Activated naive CD8-positive, alpha-beta T cell treated with anti-CD3 and anti-CD28 coated beads, Interleukin-2, amount 50 U/mL, for 24 hours (primary cell): Measurements from ENCODE around the gene CNFN.

ENCODE experiments used
- ATAC-seq: fragments of 150-1000 bp; cut with Tn5 transposase; one replicate; pipeline ENCODE4 v1.10.0; 2021
- DNase-seq: peaks from one replicate; pipeline ENCODE4 v3.0.0; 2021
- H3K27ac Mint-ChIP-seq: one replicate; pipeline ENCODE4 v1.8.0; 2021; ENCODE audit warnings: mild to moderate bottlenecking, mixed read lengths
- H3K27me3 Mint-ChIP-seq: one replicate; pipeline ENCODE4 v1.8.0; 2021; ENCODE audit warnings: mixed read lengths
- H3K36me3 Mint-ChIP-seq: one replicate; pipeline ENCODE4 v1.8.0; 2021; ENCODE audit warnings: low read depth, mixed read lengths
- H3K4me1 Mint-ChIP-seq: one replicate; pipeline ENCODE4 v1.8.0; 2021; ENCODE audit warnings: mixed read lengths
- H3K4me3 Mint-ChIP-seq: one replicate; pipeline ENCODE4 v1.8.0; 2021; ENCODE audit warnings: mild to moderate bottlenecking, moderate library complexity, mixed read lengths
- H3K9me3 Mint-ChIP-seq: one replicate; pipeline ENCODE4 v1.8.0; 2021; ENCODE audit warnings: mixed read lengths

The CNFN gene

GRCh38 chr19:42421101-42421500, 31.0 kb upstream of the CNFN start:
- Mint-ChIP-seq H3K4me3 (no peak overlapping the region), H3K27me3 (no peaks in the 10 kb centered on the region), H3K4me1 (peaks cover 41% of the 10 kb centered on the region), H3K9me3 (no peaks in the 10 kb centered on the region), H3K36me3 (peaks cover 6% of the 10 kb centered on the region), H3K27ac (no peak overlapping the region)
- ATAC-seq = no peak
- DNase-seq = no peak

- Mint-ChIP-seq H3K36me3 (peaks cover 8% of the 10 kb centered on the region), H3K27me3 (no peaks in the 10 kb centered on the region), H3K9me3 (no peaks in the 10 kb centered on the region), H3K4me1 (peaks cover 41% of the 10 kb centered on the region), H3K4me3 (no peak overlapping the region), H3K27ac (no peak overlapping the region)
- peak; percentile 80 for DNase-seq
- ATAC-seq = peak; percentile 51
Observed at GRCh38 chr19:42420055-42420544, 30.0 kb upstream of the CNFN start.

- Mint-ChIP-seq H3K9me3 (no peaks in the 10 kb centered on the region), H3K4me1 (peaks cover 40% of the 10 kb centered on the region), H3K27ac (no peak overlapping the region), H3K36me3 (peaks cover 8% of the 10 kb centered on the region), H3K27me3 (no peaks in the 10 kb centered on the region), H3K4me3 (no peak overlapping the region)
- ATAC-seq = no peak
- no peak for DNase-seq
Observed at GRCh38 chr19:42419309-42419708, 29.2 kb upstream of the CNFN start.

- DNase-seq = no peak
- ATAC-seq = no peak
- Mint-ChIP-seq H3K4me1 (no peaks in the 10 kb centered on the region), H3K36me3 (peaks cover 6% of the 10 kb centered on the region), H3K27ac (no peak overlapping the region), H3K9me3 (no peaks in the 10 kb centered on the region), H3K4me3 (no peak overlapping the region), H3K27me3 (no peaks in the 10 kb centered on the region)
Observed at GRCh38 chr19:42412661-42413076, 22.6 kb upstream of the CNFN start.

- Mint-ChIP-seq H3K4me3 (no peak overlapping the region), H3K27ac (no peak overlapping the region), H3K36me3 (peaks cover 7% of the 10 kb centered on the region), H3K4me1 (no peaks in the 10 kb centered on the region), H3K9me3 (no peaks in the 10 kb centered on the region), H3K27me3 (no peaks in the 10 kb centered on the region)
- no peak for ATAC-seq
- no peak for DNase-seq
Observed at GRCh38 chr19:42412227-42412626, 22.1 kb upstream of the CNFN start.

- no peak overlapping the region for H3K4me3 Mint-ChIP-seq
- no peaks in the 10 kb centered on the region for H3K27me3 Mint-ChIP-seq
- no peak for ATAC-seq
- H3K4me1 Mint-ChIP-seq = no peaks in the 10 kb centered on the region
- H3K9me3 Mint-ChIP-seq = no peaks in the 10 kb centered on the region
- DNase-seq = no peak
- peaks cover 8% of the 10 kb centered on the region for H3K36me3 Mint-ChIP-seq
- H3K27ac Mint-ChIP-seq = no peak overlapping the region
Observed at GRCh38 chr19:42411581-42412178, 21.6 kb upstream of the CNFN start.

GRCh38 chr19:42410371-42410770, 20.3 kb upstream of the CNFN start:
- Mint-ChIP-seq H3K9me3 (no peaks in the 10 kb centered on the region), H3K27ac (no peak overlapping the region), H3K27me3 (no peaks in the 10 kb centered on the region), H3K36me3 (peaks cover 8% of the 10 kb centered on the region), H3K4me3 (no peak overlapping the region), H3K4me1 (no peaks in the 10 kb centered on the region)
- no peak for ATAC-seq
- no peak for DNase-seq

- no peaks in the 10 kb centered on the region for H3K9me3 Mint-ChIP-seq
- DNase-seq (no peak), ATAC-seq (no peak)
- no peaks in the 10 kb centered on the region for H3K4me1 Mint-ChIP-seq
- H3K27me3 Mint-ChIP-seq = no peaks in the 10 kb centered on the region
- no peak overlapping the region for H3K4me3 Mint-ChIP-seq
- no peak overlapping the region for H3K27ac Mint-ChIP-seq
- peaks cover 6% of the 10 kb centered on the region for H3K36me3 Mint-ChIP-seq
Observed at GRCh38 chr19:42409477-42409876, 19.4 kb upstream of the CNFN start.

- no peaks in the 10 kb centered on the region for H3K27me3 Mint-ChIP-seq
- no peaks in the 10 kb centered on the region for H3K4me1 Mint-ChIP-seq
- H3K27ac Mint-ChIP-seq = no peak overlapping the region
- H3K9me3 Mint-ChIP-seq = no peaks in the 10 kb centered on the region
- peaks cover 4% of the 10 kb centered on the region for H3K36me3 Mint-ChIP-seq
- DNase-seq (no peak), ATAC-seq (no peak)
- no peak overlapping the region for H3K4me3 Mint-ChIP-seq
Observed at GRCh38 chr19:42407816-42408175, 17.7 kb upstream of the CNFN start.

- Mint-ChIP-seq H3K4me1 (no peaks in the 10 kb centered on the region), H3K27me3 (no peaks in the 10 kb centered on the region), H3K36me3 (peaks cover 4% of the 10 kb centered on the region), H3K4me3 (no peak overlapping the region), H3K9me3 (no peaks in the 10 kb centered on the region), H3K27ac (no peak overlapping the region)
- ATAC-seq (no peak), DNase-seq (no peak)
Observed at GRCh38 chr19:42407085-42407815, 17.2 kb upstream of the CNFN start.

- Mint-ChIP-seq H3K27ac (no peak overlapping the region), H3K27me3 (no peaks in the 10 kb centered on the region), H3K36me3 (peaks cover 4% of the 10 kb centered on the region), H3K4me3 (no peak overlapping the region), H3K4me1 (peaks cover 5% of the 10 kb centered on the region), H3K9me3 (no peaks in the 10 kb centered on the region)
- DNase-seq (no peak), ATAC-seq (no peak)
Observed at GRCh38 chr19:42406111-42406510, 16.0 kb upstream of the CNFN start.

GRCh38 chr19:42403586-42403985, 13.5 kb upstream of the CNFN start:
- Mint-ChIP-seq H3K9me3 (no peaks in the 10 kb centered on the region), H3K27me3 (no peaks in the 10 kb centered on the region), H3K27ac (no peak overlapping the region), H3K4me1 (peaks cover 14% of the 10 kb centered on the region), H3K4me3 (no peak overlapping the region), H3K36me3 (peaks cover 4% of the 10 kb centered on the region)
- DNase-seq (no peak), ATAC-seq (no peak)

GRCh38 chr19:42402376-42403116, 12.4 kb upstream of the CNFN start:
- H3K27me3 Mint-ChIP-seq = no peaks in the 10 kb centered on the region
- ATAC-seq = no peak
- no peak overlapping the region for H3K27ac Mint-ChIP-seq
- H3K4me1 Mint-ChIP-seq = peaks cover 20% of the 10 kb centered on the region
- peaks cover 4% of the 10 kb centered on the region for H3K36me3 Mint-ChIP-seq
- DNase-seq = no peak
- no peaks in the 10 kb centered on the region for H3K9me3 Mint-ChIP-seq
- H3K4me3 Mint-ChIP-seq = peak overlapping the region; percentile 71

GRCh38 chr19:42401365-42402303, 11.5 kb upstream of the CNFN start:
- Mint-ChIP-seq H3K4me1 (peaks cover 28% of the 10 kb centered on the region), H3K4me3 (peak overlapping the region; percentile 71), H3K27ac (peak overlapping the region; percentile 56), H3K27me3 (no peaks in the 10 kb centered on the region), H3K36me3 (peaks cover 2% of the 10 kb centered on the region), H3K9me3 (no peaks in the 10 kb centered on the region)
- peak; percentile 42 for ATAC-seq
- DNase-seq = peak; percentile 84
